IPS-18a (cell line): ENCODE data around the gene ABLIM1.

Experiments used
- H3K27ac ChIP-seq: one replicate; pipeline ENCODE4 v1.5.1; 2013; ENCODE audit warnings: low read length
- H3K27me3 ChIP-seq: one replicate; pipeline ENCODE4 v1.6.1; 2013; ENCODE audit warnings: mild to moderate bottlenecking, low read length; ENCODE audit not compliant: control insufficient read depth, insufficient read depth
- H3K36me3 ChIP-seq: one replicate; pipeline ENCODE4 v1.6.1; 2013; ENCODE audit warnings: low read depth, low read length; ENCODE audit not compliant: control insufficient read depth
- H3K4me1 ChIP-seq: one replicate; pipeline ENCODE4 v1.6.1; 2013; ENCODE audit warnings: low read depth, low read length; ENCODE audit not compliant: control insufficient read depth
- H3K4me3 ChIP-seq: one replicate; pipeline ENCODE4 v1.5.1; 2013; ENCODE audit warnings: low read length
- H3K9ac ChIP-seq: one replicate; pipeline ENCODE4 v1.6.1; 2013; ENCODE audit warnings: mild to moderate bottlenecking, low read length, moderate library complexity
- H3K9me3 ChIP-seq: one replicate; pipeline ENCODE4 v1.6.1; 2013; ENCODE audit warnings: low read depth, low read length; ENCODE audit not compliant: control insufficient read depth

The ABLIM1 gene

GRCh38 chr10:114687459-114687858, 29.4 kb upstream of the ABLIM1 start:
- H3K27ac ChIP-seq, result no peak overlapping the region
- no peaks in the 10 kb centered on the region for H3K36me3 ChIP-seq
- H3K4me1 ChIP-seq, result peaks cover 5% of the 10 kb centered on the region
- H3K9me3 ChIP-seq, result no peaks in the 10 kb centered on the region
- no peak overlapping the region for H3K9ac ChIP-seq
- no peak overlapping the region for H3K4me3 ChIP-seq
- H3K27me3 ChIP-seq, result no peaks in the 10 kb centered on the region

- Histone ChIP-seq H3K4me1 (peaks cover under 1% of the 10 kb centered on the region), H3K9ac (no peak overlapping the region), H3K9me3 (no peaks in the 10 kb centered on the region), H3K36me3 (no peaks in the 10 kb centered on the region), H3K27me3 (no peaks in the 10 kb centered on the region), H3K4me3 (no peak overlapping the region), H3K27ac (no peak overlapping the region)
These were observed 27.9 kb upstream of the ABLIM1 start for GRCh38 chr10:114686013-114686412.

GRCh38 chr10:114685456-114685855, 27.4 kb upstream of the ABLIM1 start:
- H3K27me3 ChIP-seq, result no peaks in the 10 kb centered on the region
- H3K9ac ChIP-seq, result no peak overlapping the region
- no peak overlapping the region for H3K27ac ChIP-seq
- no peaks in the 10 kb centered on the region for H3K36me3 ChIP-seq
- no peak overlapping the region for H3K4me3 ChIP-seq
- H3K4me1 ChIP-seq, result no peaks in the 10 kb centered on the region
- no peaks in the 10 kb centered on the region for H3K9me3 ChIP-seq

- Histone ChIP-seq H3K27me3 (no peaks in the 10 kb centered on the region), H3K9me3 (no peaks in the 10 kb centered on the region), H3K4me1 (no peaks in the 10 kb centered on the region), H3K36me3 (no peaks in the 10 kb centered on the region), H3K9ac (no peak overlapping the region), H3K27ac (no peak overlapping the region), H3K4me3 (no peak overlapping the region)
These were observed 26.7 kb upstream of the ABLIM1 start for GRCh38 chr10:114684822-114685209.

GRCh38 chr10:114684084-114684821, 26.2 kb upstream of the ABLIM1 start:
- Histone ChIP-seq H3K27ac (no peak overlapping the region), H3K36me3 (no peaks in the 10 kb centered on the region), H3K4me1 (no peaks in the 10 kb centered on the region), H3K4me3 (no peak overlapping the region), H3K9ac (no peak overlapping the region), H3K27me3 (no peaks in the 10 kb centered on the region), H3K9me3 (no peaks in the 10 kb centered on the region)

- Histone ChIP-seq H3K36me3 (no peaks in the 10 kb centered on the region), H3K27me3 (no peaks in the 10 kb centered on the region), H3K27ac (no peak overlapping the region), H3K4me1 (no peaks in the 10 kb centered on the region), H3K9ac (no peak overlapping the region), H3K4me3 (no peak overlapping the region), H3K9me3 (no peaks in the 10 kb centered on the region)
These were observed 25.5 kb upstream of the ABLIM1 start for GRCh38 chr10:114683593-114683992.

- Histone ChIP-seq H3K4me3 (no peak overlapping the region), H3K27ac (no peak overlapping the region), H3K4me1 (no peaks in the 10 kb centered on the region), H3K9me3 (no peaks in the 10 kb centered on the region), H3K9ac (no peak overlapping the region), H3K27me3 (no peaks in the 10 kb centered on the region), H3K36me3 (no peaks in the 10 kb centered on the region)
These were observed 25.1 kb upstream of the ABLIM1 start for GRCh38 chr10:114683162-114683561.

- H3K4me3 ChIP-seq, result no peak overlapping the region
- H3K36me3 ChIP-seq, result no peaks in the 10 kb centered on the region
- no peak overlapping the region for H3K27ac ChIP-seq
- H3K9me3 ChIP-seq, result no peaks in the 10 kb centered on the region
- no peak overlapping the region for H3K9ac ChIP-seq
- H3K4me1 ChIP-seq, result no peaks in the 10 kb centered on the region
- H3K27me3 ChIP-seq, result no peaks in the 10 kb centered on the region
These were observed 24.5 kb upstream of the ABLIM1 start for GRCh38 chr10:114682532-114682931.

- H3K36me3 ChIP-seq, result no peaks in the 10 kb centered on the region
- no peak overlapping the region for H3K9ac ChIP-seq
- no peaks in the 10 kb centered on the region for H3K4me1 ChIP-seq
- H3K9me3 ChIP-seq, result no peaks in the 10 kb centered on the region
- no peak overlapping the region for H3K4me3 ChIP-seq
- H3K27ac ChIP-seq, result no peak overlapping the region
- no peaks in the 10 kb centered on the region for H3K27me3 ChIP-seq
These were observed 24.0 kb upstream of the ABLIM1 start for GRCh38 chr10:114682121-114682520.

GRCh38 chr10:114681542-114681941, 23.5 kb upstream of the ABLIM1 start:
- Histone ChIP-seq H3K27me3 (no peaks in the 10 kb centered on the region), H3K27ac (no peak overlapping the region), H3K36me3 (no peaks in the 10 kb centered on the region), H3K9me3 (no peaks in the 10 kb centered on the region), H3K4me3 (no peak overlapping the region), H3K4me1 (no peaks in the 10 kb centered on the region), H3K9ac (no peak overlapping the region)

GRCh38 chr10:114680543-114681117, 22.6 kb upstream of the ABLIM1 start:
- no peaks in the 10 kb centered on the region for H3K9me3 ChIP-seq

GRCh38 chr10:114679552-114679951, 21.5 kb upstream of the ABLIM1 start:
- Histone ChIP-seq H3K4me3 (no peak overlapping the region), H3K9ac (no peak overlapping the region), H3K9me3 (no peaks in the 10 kb centered on the region), H3K4me1 (no peaks in the 10 kb centered on the region), H3K27ac (no peak overlapping the region), H3K36me3 (no peaks in the 10 kb centered on the region), H3K27me3 (no peaks in the 10 kb centered on the region)

More at GRCh38 chr10:114680543-114681117, 22.6 kb upstream of the ABLIM1 start:
- no peaks in the 10 kb centered on the region for H3K4me1 ChIP-seq
- no peak overlapping the region for H3K9ac ChIP-seq
- no peak overlapping the region for H3K27ac ChIP-seq
- H3K4me3 ChIP-seq, result no peak overlapping the region
- H3K36me3 ChIP-seq, result no peaks in the 10 kb centered on the region
- H3K27me3 ChIP-seq, result no peaks in the 10 kb centered on the region
